HG02610 (cell line): ENCODE measurements around the gene DDAH1.

Experiments
- ATAC-seq: cut with Tn5 transposase; IDR thresholded peaks from one replicate; pipeline ENCODE4 v1.9.1; 2021; ENCODE audit warnings: mild to moderate bottlenecking, moderate library complexity; ENCODE audit not compliant: unreplicated experiment

The DDAH1 gene

GRCh38 chr1:85313888-85314696, 150.9 kb downstream of the DDAH1 start:
- ATAC-seq = no peak

DNA sequence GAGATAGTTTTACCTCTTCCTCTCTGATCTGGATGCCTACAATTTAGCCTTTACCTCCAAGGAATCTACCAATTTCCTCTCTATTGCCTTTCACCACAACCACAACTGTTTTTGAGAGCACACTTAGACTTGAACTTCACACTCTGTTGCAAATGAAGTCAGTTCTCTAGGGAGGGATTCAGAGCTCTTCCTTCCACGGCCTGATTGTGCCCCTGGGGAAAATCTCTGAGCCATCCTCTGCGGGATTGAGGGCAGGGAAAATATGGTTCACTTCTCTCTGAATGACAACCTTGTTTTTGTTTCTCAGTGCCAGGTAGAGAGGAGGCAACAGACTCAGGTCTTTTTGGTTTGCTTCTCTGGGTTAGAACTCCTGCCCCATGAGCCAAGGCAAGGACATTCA, 153.1 kb downstream of the DDAH1 start:
- ATAC-seq = no peak

GRCh38 chr1:85308833-85309350, 156.1 kb downstream of the DDAH1 start:
- no peak for ATAC-seq

DNA sequence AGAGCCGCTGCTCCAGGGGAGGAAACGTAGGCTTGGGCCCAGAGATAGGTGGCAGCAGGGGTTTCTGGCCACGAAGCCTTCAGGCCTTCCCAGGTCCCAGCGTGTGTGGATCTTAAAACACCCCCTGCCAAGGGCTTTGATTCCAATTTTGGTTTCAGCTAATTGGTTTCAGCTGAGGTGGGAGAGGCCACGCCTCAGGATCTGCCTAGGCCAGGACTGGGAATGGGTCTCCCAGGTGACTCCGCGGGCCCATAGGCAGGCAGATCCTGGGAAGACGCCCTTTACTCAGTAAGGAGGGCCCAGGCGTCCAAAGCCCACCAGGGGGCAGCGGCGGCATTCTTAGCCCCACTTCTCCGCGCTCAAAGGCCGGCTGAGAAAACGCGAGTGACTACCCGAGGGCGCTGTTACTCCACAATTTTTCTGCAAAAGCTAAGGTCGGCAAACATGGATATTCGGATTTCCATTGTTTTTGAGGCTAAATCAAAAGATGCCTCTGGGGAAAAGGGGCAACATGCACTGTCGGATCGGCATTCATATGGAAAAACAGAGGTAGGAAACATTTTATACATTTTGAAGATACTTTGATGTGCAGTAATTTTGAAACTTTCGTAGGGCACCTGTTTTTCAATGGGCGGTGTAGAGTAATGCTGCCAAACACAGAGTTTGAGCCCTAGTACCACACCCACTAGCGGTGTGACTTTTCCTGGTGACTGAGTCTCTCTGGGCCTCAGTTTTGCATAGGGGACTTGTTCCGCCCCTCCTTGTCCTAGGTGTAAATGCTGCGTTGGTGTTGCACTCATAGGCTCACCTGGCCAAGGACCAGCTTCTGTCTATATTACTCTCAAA, 156.7 kb downstream of the DDAH1 start:
- peak; percentile 67 for ATAC-seq

GRCh38 chr1:85306236-85306635, 158.7 kb downstream of the DDAH1 start:
- ATAC-seq = no peak

DNA sequence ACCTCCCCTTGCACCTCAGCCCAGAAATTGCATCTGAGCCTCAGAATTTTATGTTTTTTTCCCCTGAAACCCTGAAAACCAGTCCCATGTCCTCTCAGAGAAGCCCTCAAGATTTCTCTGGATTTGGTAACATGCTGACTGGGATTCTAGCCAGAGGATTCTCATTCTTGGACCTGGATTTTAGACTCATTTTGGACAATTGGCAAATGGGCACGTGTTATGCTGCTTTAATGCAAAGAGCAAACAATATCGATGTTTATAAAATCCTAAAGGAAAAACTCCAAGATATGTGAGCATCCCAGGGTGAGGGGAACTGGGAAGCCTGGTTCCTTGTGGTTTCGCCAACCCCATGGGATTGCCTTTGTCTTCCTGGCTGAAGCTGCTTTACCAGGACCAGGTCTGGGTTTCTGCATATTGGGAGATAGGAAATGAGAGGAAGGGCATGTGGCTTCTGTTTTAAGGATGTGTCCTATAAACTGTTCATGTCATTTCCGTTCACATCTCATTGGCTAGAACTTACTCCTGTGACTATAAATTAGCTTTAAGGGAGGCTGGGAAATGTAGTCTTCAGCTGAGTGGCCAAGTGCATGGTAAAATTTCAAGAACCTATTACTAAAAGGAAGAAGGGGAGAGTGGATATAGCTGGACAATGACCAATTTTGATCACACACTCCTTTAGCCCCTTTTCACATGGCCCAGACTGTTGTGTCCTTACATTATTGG, 161.4 kb downstream of the DDAH1 start:
- ATAC-seq = no peak

- no peak for ATAC-seq
Measured at GRCh38 chr1:85300140-85300539, 164.8 kb downstream of the DDAH1 start.

- peak; percentile 94 for ATAC-seq
Measured at GRCh38 chr1:85297855-85298629, 166.9 kb downstream of the DDAH1 start.

GRCh38 chr1:85297538-85297854, 167.5 kb downstream of the DDAH1 start:
- no peak for ATAC-seq

DNA sequence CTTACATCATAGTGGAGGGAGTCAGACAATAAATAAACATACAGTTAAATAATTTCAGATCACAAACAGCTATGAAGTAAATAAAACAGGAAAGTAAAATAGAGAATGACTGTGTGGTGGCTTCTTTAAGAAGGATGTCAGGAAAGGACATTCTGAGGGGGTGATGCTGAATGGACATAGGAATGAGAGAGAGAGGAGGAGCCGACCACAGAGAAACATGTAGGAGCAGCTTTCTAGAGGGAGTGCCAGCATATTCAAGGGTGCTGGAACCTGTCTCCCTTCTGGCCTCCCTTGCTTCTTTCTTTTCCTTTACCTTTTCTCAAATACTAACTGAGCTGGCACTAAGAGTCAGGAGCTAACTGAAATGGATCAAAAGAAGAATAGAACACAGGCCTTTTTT, 168.0 kb downstream of the DDAH1 start:
- ATAC-seq = no peak

- no peak for ATAC-seq
Measured at GRCh38 chr1:85295654-85296053, 169.3 kb downstream of the DDAH1 start.

DNA sequence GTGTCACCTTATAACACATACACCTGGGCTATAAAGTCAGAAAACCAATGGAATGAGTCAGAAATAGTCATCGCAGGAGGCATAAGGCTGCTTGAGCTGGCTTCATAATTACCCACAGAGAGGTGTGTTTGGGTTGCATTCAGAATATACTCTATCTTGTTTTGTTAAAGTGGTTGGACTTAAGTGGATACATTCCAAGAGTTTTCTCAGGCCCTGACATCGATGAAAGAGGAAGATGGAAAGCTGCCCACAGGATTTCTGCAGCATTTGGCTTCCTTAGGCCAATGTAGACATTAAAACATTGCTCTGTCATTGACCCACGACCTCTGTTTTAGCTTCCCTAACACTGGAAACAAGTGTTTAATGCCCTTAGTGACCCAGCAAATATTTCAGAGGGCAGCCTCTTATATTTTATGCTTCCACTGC, 169.9 kb downstream of the DDAH1 start:
- no peak for ATAC-seq

DNA sequence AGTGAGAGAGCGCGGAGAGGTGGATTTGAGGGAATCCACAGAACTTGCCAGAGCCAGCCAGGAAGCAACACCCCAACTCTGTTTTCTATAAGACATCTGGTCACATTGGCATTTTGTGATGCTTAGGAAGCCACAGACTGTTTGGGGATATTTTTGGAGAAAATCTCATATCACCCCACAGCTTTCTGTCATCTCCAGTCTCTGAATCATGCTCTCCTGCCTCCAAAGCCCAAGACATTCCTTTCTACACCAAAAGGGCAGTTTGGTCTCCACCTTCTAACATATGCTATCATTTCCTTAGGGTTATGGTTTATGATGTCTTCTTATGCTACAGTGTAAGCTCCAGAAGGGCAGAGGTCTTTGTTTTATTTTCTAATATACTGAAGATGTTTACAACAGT, 174.1 kb downstream of the DDAH1 start:
- no peak for ATAC-seq

DNA sequence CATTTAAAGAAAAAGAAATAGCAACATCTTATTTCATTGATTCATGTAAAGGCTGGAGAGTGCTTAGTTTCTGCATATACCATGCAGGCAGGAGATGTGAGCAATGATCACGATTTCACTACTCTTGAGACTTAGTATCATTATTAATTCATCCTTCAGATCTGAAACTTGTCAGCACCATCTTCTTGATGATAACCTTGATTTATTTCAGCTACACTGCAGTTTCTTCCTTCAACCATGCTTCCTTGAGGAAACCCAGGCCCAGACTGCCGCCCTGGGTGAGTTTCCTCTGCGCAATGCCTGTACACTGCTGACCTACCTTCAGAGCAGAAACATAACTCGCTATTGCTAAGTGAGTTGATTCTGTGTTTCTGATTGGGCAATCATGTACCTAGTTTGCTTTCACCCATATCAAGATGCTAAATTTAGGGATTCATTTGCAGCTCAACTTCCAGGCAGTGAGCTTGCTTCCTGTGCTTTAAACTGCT, 175.1 kb downstream of the DDAH1 start:
- ATAC-seq = peak; percentile 47

GRCh38 chr1:85289207-85289847, 175.6 kb downstream of the DDAH1 start:
- ATAC-seq = no peak

DNA sequence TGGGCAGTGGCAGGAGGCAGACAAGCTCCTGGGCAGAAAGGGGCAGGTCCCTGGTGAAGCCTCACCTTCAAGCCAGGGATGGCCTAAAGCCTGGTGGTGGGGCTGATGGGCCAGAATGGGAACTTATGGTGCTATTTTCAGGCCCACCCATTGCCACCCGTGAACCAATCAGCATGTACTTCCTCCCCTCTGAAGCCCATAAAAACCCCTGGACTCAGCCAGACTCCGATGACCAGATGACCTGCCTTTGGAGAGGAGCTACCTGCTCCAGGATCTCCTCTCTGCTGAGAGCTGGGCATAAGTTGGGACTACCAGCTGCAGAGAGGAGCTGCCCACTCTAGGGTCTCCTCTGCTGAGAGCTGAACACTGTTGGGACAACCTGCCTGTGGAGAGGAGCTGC, 180.8 kb downstream of the DDAH1 start:
- no peak for ATAC-seq

DNA sequence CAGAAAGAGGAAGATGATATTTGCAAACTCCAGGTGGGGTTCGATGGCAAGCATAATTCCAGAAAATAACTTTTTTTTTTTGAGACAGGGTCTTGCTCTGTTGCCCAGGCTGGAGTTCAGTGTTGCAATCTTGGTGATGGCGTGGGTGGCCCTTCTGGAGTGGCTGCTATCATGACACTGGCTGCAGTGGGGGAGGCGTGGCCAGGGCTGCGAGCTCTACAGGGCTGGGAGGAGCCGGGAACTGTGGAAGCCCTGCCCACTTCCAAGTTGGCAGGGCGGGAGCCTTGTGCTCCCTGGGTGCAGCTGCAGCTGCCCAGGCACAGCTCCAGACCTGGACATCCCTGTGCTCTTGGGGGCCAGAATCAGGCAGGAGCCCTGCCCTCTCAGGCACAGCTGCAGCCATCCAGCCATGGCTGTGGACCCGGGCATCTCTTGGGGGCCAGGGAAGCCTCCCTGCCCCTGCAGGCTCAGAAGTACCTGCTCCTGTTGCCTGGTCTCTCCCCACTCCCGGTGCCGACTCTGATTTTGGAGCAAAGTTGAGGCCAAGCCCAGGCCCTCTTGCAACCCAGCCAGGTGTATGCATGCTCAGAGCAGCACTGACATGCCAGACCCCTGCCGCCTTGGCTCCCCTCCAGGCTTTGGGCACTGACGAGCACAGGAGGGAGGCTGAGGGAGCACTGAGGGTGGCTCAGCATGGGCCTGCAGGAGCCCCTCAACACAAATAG, 181.3 kb downstream of the DDAH1 start:
- ATAC-seq = no peak

GRCh38 chr1:85282424-85282823, 182.5 kb downstream of the DDAH1 start:
- ATAC-seq = no peak

GRCh38 chr1:85280636-85281035, 184.3 kb downstream of the DDAH1 start:
- no peak for ATAC-seq
